IPS-15b (cell line): Measurements from ENCODE around the gene RHBDL2.
"Not testable (repeated sequence)": the region's sequence is repeated elsewhere in the genome, so short reads cannot be mapped to it uniquely, and the experiment has no call there.

Experiments used
- H3K27me3 ChIP-seq: one replicate; pipeline ENCODE4 v1.6.1; 2013; ENCODE audit warnings: low read length; ENCODE audit not compliant: control insufficient read depth, insufficient read depth
- H3K36me3 ChIP-seq: one replicate; pipeline ENCODE4 v1.6.1; 2013; ENCODE audit warnings: low read length; ENCODE audit not compliant: control insufficient read depth, insufficient read depth
- H3K4me1 ChIP-seq: one replicate; pipeline ENCODE4 v1.6.1; 2013; ENCODE audit warnings: mild to moderate bottlenecking, low read length; ENCODE audit not compliant: control insufficient read depth, insufficient read depth
- H3K4me3 ChIP-seq: one replicate; pipeline ENCODE4 v1.5.1; 2013; ENCODE audit warnings: low read depth, low read length
- H3K9ac ChIP-seq: one replicate; pipeline ENCODE4 v1.6.1; 2013; ENCODE audit warnings: low read depth, mild to moderate bottlenecking, low read length
- H3K9me3 ChIP-seq: one replicate; pipeline ENCODE4 v1.6.1; 2013; ENCODE audit warnings: mild to moderate bottlenecking, low read length; ENCODE audit not compliant: control insufficient read depth, insufficient read depth

Gene RHBDL2

DNA sequence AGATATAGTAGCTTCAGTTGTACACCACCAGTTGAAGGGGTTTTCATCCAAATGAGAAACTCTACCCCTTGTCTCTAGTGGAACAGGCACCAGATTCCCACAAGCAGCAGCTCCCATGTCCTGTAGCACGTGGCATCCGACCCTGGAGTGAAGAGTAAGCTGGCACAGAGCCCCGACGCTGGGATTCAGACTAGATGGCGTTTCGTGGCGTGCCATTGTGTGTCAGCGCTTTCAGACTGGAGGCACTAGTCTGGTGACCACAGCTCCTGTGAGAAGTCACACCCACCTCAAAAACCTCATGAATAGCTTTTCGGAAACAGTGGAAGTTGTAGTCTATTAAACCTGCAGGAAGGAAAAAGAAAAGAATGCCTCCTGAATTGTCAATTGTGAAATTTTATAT lies 102.3 kb downstream of the RHBDL2 start:
- peaks cover 3% of the 10 kb centered on the region for H3K36me3 ChIP-seq

DNA sequence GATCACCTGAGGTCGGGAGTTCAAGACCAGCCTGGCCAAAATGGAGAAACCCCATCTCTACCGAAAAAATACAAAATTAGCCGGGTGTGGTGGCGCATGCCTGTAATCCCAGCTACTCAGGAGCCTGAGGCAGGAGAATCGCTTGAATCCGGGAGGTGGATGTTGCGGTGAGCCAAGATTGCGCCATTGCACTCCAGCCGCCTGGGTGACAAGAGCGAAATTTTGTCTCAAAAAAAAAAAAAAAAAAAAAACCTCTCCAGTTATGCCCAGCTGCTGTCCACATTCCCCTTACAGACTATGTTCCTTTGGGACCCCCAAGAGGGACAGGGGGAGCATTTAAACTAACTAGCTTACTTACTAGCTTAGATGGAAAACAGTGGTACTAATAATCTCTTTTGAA lies 105.3 kb downstream of the RHBDL2 start:
- H3K27me3 ChIP-seq, H3K4me1 ChIP-seq, H3K4me3 ChIP-seq, H3K36me3 ChIP-seq, H3K9ac ChIP-seq, H3K9me3 ChIP-seq: not testable (repeated sequence)

More for the DNA sequence above, 102.3 kb downstream of the RHBDL2 start:
- peaks cover 6% of the 10 kb centered on the region for H3K4me1 ChIP-seq
- H3K27me3 ChIP-seq = no peaks in the 10 kb centered on the region
- H3K9me3 ChIP-seq = no peaks in the 10 kb centered on the region
- no peak overlapping the region for H3K4me3 ChIP-seq
- H3K9ac ChIP-seq = no peak overlapping the region
